Smooth muscle cell (in vitro differentiated cells): ENCODE results near the gene PARD6B. TPM values are rescaled to one million over a fixed set of nuclear protein-coding genes. Genes with fewer than 3 reads are reported as not detected.

ENCODE experiments used
- DNase-seq: peaks from one replicate; lab custom pipeline; 2025; ENCODE audit not compliant: unreplicated experiment; lab: John Stamatoyannopoulos, UW
- H2AFZ ChIP-seq: fragments of 200-600 bp; sonication (generic); 2 replicates; pipeline ENCODE4 v1.6.0; 2016; ENCODE audit warnings: antibody characterized with exemption, low read depth, mild to moderate bottlenecking
- H3F3A ChIP-seq: fragments of 200-600 bp; sonication (generic); 2 replicates; pipeline ENCODE4 v1.6.0; 2017; ENCODE audit warnings: antibody characterized with exemption, low read depth
- H3K27ac ChIP-seq: fragments of 200-600 bp; sonication (generic); 2 replicates; pipeline ENCODE4 v1.5.1; 2016; ENCODE audit warnings: low read depth, mild to moderate bottlenecking
- H3K27me3 ChIP-seq: fragments of 200-600 bp; sonication (generic); 2 replicates; pipeline ENCODE4 v1.6.1; 2016; ENCODE audit warnings: low read depth, mild to moderate bottlenecking
- H3K36me3 ChIP-seq: fragments of 200-600 bp; sonication (generic); 2 replicates; pipeline ENCODE4 v1.5.1; 2016; ENCODE audit warnings: low read depth
- H3K4me1 ChIP-seq: fragments of 200-600 bp; sonication (generic); 2 replicates; pipeline ENCODE4 v1.5.1; 2016; ENCODE audit warnings: low read depth
- H3K4me2 ChIP-seq: fragments of 200-600 bp; sonication (generic); 2 replicates; pipeline ENCODE4 v1.6.0; 2016; ENCODE audit warnings: mild to moderate bottlenecking
- H3K4me3 ChIP-seq: fragments of 200-600 bp; sonication (generic); 2 replicates; pipeline ENCODE4 v1.5.1; 2016; ENCODE audit warnings: mild to moderate bottlenecking
- H3K79me2 ChIP-seq: fragments of 200-600 bp; sonication (generic); 2 replicates; pipeline ENCODE4 v1.6.0; 2016; ENCODE audit warnings: low read depth, mild to moderate bottlenecking
- H3K9ac ChIP-seq: fragments of 200-600 bp; sonication (generic); 2 replicates; pipeline ENCODE4 v1.6.0; 2016; ENCODE audit warnings: low read depth
- H3K9me3 ChIP-seq: fragments of 200-600 bp; sonication (generic); replicated peaks from 2 replicates; pipeline ENCODE4 v1.5.1; 2016; ENCODE audit warnings: low read depth
- H4K20me1 ChIP-seq: fragments of 200-600 bp; sonication (generic); 2 replicates; pipeline ENCODE4 v1.6.0; 2016; ENCODE audit warnings: low read depth
- WGBS: methylation state at CpG from one replicate; pipeline ENCODE4 v1.1.7; 2016; ENCODE audit warnings: low lambda C conversion rate; 5-methylcytosine and 5-hydroxymethylcytosine counted together
- polyA plus RNA-seq: library from polyadenylated mRNA; unstranded; fragments of >200 nt; fragmentation: Nextera tagmentation; extraction: Ambion mirVana; gene quantifications from 2 replicates; pipeline ENCODE4 v1.2.1, GENCODE V29; 2016
- total RNA-seq: library from RNA; depleted of rRNA; stranded (reverse); fragments of >200 nt; gene quantifications from 2 replicates; pipeline ENCODE4 v1.2.3, GENCODE V29; 2014
- TF ChIP-seq, protein P1 (sequence below): fragments of 200-600 bp; sonication (generic); IDR thresholded peaks from 2 replicates; pipeline ENCODE4 v1.5.1; 2017; ENCODE audit warnings: borderline replicate concordance, mild to moderate bottlenecking, antibody characterized with exemption; ENCODE audit not compliant: insufficient read depth, poor library complexity, severe bottlenecking

Gene PARD6B
- total and polyA plus RNA-seq, 2 experiments from 2014 or later: 0.26 to 6.5 TPM

DNA sequence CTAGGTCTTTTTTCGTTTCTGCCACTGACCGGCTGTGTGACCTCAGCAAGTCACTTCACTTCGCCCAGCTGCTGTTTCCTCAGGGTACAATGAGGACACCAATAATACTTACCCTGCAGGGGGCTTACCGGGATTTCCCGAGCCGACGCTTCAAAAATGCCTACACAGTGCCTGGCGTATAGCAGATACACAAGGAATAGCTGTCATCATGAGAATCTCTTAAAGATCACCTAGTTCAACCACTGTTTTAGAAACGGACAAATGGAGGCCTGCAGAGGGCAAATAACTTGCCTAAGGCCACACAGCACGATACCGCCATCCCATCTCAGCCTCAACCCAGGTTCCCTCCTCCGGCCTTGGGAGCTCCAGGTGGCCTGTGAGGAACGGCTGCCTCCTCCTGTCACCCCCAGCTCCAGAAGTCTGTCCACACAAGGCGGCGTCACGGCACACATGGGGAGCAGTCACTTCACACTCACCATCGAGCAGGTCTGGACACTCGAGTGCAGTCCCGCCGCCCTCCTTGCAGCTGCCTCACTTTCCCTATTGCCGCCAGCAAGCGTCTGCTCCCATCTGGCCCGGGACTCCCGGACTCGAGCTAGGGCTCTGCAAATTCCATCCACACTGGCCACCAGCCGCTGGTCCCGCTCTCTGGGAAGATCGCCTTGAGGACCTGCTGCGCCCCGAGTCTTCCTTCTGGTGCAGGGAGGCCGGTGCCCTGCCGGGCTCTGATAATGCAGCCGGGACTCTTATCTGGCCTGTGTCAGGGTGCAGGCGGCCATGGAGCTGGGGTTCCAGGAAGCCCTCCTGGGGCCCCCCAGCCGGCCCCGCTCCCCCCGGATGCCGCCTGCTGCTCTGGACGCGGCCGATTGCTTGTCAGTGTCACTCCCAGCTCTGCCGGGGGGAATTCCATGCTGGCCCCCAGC lies 40.5 kb upstream of the PARD6B start, which contains the start of gene RIPOR3:
TSS of gene RIPOR3 (minus strand) at position 893 of the 923 bp plus-strand sequence. CDS start at position 479, 414 bp downstream.
- H2AFZ ChIP-seq: peak within 1 kb of the TSS; percentile 68
- H3K4me3 ChIP-seq: peak within 1 kb of the TSS; percentile 50
- DNase-seq: peak; percentile 40
- H3K4me2 ChIP-seq: peak within 1 kb of the TSS; percentile 89
- H3K79me2 ChIP-seq: no peaks in the 10 kb centered on the region
- no peaks in the 10 kb centered on the region for H3K9me3 ChIP-seq
- WGBS: 10% methylated on average over 41 of the region's 42 CpGs
- H4K20me1 ChIP-seq: no peaks in the 10 kb centered on the region
- no peaks in the 10 kb centered on the region for H3K36me3 ChIP-seq
- H3K9ac ChIP-seq: peak within 1 kb of the TSS; percentile 21
- H3K27me3 ChIP-seq: no peaks in the 10 kb centered on the region
- H3F3A ChIP-seq: no peaks in the 10 kb centered on the region
- H3K4me1 ChIP-seq: peaks cover 29% of the 10 kb centered on the region
- no peak within 1 kb of the TSS for H3K27ac ChIP-seq
- TF ChIP-seq, protein P1, sequence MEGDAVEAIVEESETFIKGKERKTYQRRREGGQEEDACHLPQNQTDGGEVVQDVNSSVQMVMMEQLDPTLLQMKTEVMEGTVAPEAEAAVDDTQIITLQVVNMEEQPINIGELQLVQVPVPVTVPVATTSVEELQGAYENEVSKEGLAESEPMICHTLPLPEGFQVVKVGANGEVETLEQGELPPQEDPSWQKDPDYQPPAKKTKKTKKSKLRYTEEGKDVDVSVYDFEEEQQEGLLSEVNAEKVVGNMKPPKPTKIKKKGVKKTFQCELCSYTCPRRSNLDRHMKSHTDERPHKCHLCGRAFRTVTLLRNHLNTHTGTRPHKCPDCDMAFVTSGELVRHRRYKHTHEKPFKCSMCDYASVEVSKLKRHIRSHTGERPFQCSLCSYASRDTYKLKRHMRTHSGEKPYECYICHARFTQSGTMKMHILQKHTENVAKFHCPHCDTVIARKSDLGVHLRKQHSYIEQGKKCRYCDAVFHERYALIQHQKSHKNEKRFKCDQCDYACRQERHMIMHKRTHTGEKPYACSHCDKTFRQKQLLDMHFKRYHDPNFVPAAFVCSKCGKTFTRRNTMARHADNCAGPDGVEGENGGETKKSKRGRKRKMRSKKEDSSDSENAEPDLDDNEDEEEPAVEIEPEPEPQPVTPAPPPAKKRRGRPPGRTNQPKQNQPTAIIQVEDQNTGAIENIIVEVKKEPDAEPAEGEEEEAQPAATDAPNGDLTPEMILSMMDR: no peak

DNA sequence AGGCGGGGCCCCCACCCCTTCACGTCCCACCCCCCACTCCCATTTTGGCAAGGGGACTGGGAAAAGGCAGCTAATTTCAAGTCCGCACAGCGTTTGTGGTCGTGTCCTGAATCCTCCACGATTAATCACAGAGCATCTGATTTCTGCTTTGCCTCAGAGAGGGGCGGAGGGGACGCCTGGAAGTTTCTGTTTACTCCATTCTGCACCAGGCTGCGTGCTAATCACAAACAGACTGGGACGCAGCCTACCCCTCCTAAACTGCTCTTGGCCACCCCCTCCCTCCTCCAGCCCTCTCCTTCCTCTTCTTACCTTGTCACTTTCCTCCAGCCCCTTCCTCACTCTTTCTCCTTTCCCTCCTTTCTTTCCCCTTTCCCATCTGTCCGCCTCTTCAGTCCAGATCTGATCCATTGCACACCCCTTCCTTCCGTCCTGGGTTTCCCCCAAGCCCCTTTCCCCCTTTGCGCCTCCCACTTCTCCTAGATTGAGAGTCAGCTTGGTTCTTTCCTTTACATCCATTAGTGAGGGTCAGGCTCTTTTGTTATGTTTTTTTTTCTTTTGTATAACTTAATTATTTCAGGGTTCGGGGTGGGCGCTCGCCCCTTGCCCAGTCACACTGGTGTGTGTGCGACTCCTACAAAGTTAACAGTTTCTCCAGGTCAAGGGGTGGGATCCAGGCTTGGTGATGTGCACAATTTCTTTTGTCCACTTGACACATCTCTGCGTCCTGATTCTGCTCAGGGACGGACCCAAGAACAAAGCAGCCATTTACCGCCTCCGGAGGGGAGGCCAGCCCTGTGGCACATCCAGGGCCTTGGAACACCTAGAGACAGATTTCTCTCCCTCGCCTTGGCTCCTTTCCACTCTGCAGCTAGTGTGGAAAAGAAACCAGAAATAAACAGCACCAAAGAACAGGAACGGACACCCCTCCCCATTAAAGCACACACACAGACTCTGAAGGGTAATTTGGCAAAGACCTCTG lies 39.5 kb upstream of the PARD6B start:
- peak; percentile 40 for DNase-seq
- TF ChIP-seq, protein P1: no peak
- no peaks in the 10 kb centered on the region for H3K36me3 ChIP-seq
- WGBS: 48% methylated on average over 19 of the region's 23 CpGs
- no peak overlapping the region for H3K27ac ChIP-seq
- H3K4me3 ChIP-seq: peak overlapping the region; percentile 50
- no peaks in the 10 kb centered on the region for H4K20me1 ChIP-seq
- H2AFZ ChIP-seq: peak overlapping the region; percentile 68
- peak overlapping the region; percentile 21 for H3K9ac ChIP-seq
- no peaks in the 10 kb centered on the region for H3F3A ChIP-seq
- H3K27me3 ChIP-seq: no peaks in the 10 kb centered on the region
- H3K4me2 ChIP-seq: peak overlapping the region; percentile 89
- H3K79me2 ChIP-seq: no peaks in the 10 kb centered on the region
- H3K9me3 ChIP-seq: no peaks in the 10 kb centered on the region
- peaks cover 29% of the 10 kb centered on the region for H3K4me1 ChIP-seq

DNA sequence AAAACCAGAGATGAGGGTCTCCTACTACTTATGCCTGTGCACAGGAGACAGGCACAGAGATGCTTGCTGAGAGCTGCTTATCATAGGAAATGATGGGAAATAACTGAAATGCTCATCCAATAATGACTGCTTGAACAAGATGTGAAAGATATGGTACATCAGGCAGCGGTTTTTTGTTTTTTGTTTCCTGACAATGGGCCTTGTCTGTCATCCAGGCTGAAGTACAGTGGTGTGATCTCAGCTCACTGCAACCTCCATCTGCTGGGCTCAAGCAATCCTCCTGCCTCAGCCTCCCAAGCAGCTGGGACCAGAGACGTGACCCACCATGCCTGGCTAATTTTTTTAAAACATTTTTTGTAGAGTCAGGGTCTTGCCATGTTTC lies 38.8 kb upstream of the PARD6B start:
- Histone ChIP-seq H3K4me1 (peaks cover 29% of the 10 kb centered on the region), H3K4me3 (no peak overlapping the region), H3K36me3 (no peaks in the 10 kb centered on the region), H3K27me3 (no peaks in the 10 kb centered on the region), H3K27ac (no peak overlapping the region), H3K9me3 (no peaks in the 10 kb centered on the region), H3K9ac (no peak overlapping the region), H3F3A (no peaks in the 10 kb centered on the region), H4K20me1 (no peaks in the 10 kb centered on the region), H3K4me2 (no peak overlapping the region), H3K79me2 (no peaks in the 10 kb centered on the region), H2AFZ (no peak overlapping the region)
- TF ChIP-seq, protein P1: no peak
- WGBS: 95% methylated on average over 2 of the region's 2 CpGs
- no peak for DNase-seq
